Left ventricle myocardium superior (tissue), 1 donor: ENCODE measurements around the gene OR51T1. TPM values are rescaled to one million over a fixed set of nuclear protein-coding genes. Genes with fewer than 3 reads are reported as not detected.

Source experiments
- ATAC-seq: fragments of 200-7000 bp; cut with Tn5 transposase; one replicate; pipeline ENCODE4 v1.9.1; 2020; ENCODE audit warnings: mild to moderate bottlenecking, moderate library complexity
- DNase-seq: peaks from one replicate; pipeline ENCODE4 v3.0.0-alpha.2; 2020
- intact Hi-C: fragments of 100-400 bp; cut with micrococcal nuclease; formaldehyde crosslinking; loops from one replicate; pipeline ENCODE4 v1.11.0; 2022
- total RNA-seq: library from RNA; stranded (reverse); fragmentation: NEBNext Ultra II Directional; extraction: Animal tissue kit (Norgen Biotek cat#: 25700); gene quantifications from one replicate; pipeline ENCODE4 v1.2.1, GENCODE V29; 2021
- donor health status: DM: no; HTN: yes; CAD: no; lungs with severe emphysema.

The OR51T1 gene
- total RNA-seq, 1 donor from 2014 or later: not detected

DNA sequence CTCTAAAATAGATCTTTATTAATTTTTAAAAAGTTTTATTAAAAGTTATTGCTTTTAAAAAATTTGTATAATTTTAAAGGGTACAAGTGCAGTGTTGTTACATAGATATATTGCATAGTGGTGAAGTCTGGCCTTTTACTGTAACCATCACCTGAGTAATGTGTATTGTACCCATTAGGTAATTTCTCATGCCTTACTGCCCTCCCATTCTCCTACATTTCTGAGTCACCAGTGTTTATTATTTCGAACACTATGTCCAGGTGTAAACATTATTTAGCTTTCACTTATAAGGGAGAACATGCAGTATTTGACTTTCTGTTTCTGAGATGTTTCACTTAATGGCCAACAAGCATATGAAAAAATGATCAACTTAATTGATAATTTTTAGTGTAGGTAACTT is 40.1 kb downstream of the OR51T1 start:
- DNase-seq (no peak), ATAC-seq (no peak)
- intact Hi-C loops: no loop called here

GRCh38 chr11:4922304-4922703 is 40.6 kb downstream of the OR51T1 start:
- DNase-seq (no peak), ATAC-seq (no peak)
- intact Hi-C loops: no loop called here

- intact Hi-C loops: no loop called here
- DNase-seq (no peak), ATAC-seq (no peak)
Measured at GRCh38 chr11:4924239-4924638, 42.5 kb downstream of the OR51T1 start, which contains the start of gene OR51G1. TSS of gene OR51G1 (minus strand) at chr11:4924339. CDS start at chr11:4924339, 0 bp downstream.

GRCh38 chr11:4926608-4927007 is 44.9 kb downstream of the OR51T1 start:
- intact Hi-C loops: no loop called here
- no peak for DNase-seq
- no peak for ATAC-seq

Other genes with a start within 250 kb of the OR51T1 start
- not detected for gene OR51D1, start 244.4 kb upstream of the OR51T1 start, total RNA-seq
- 1.8 TPM for gene OR51E1, start 237.9 kb upstream of the OR51T1 start, total RNA-seq
- gene OR51E2, start 184.0 kb upstream of the OR51T1 start, total RNA-seq: not detected
- not detected for gene MMP26, start 177.1 kb upstream of the OR51T1 start, total RNA-seq
- gene OR51F1, start 112.0 kb upstream of the OR51T1 start, total RNA-seq: not detected
- not detected for gene OR52R1, start 77.5 kb upstream of the OR51T1 start, total RNA-seq
- not detected for gene OR51F2, start 60.6 kb upstream of the OR51T1 start, total RNA-seq
- not detected for gene OR51S1, start 32.7 kb upstream of the OR51T1 start, total RNA-seq
- not detected for gene OR51A7, start 21.9 kb downstream of the OR51T1 start, total RNA-seq
- not detected for gene OR51G2, start 37.5 kb downstream of the OR51T1 start, total RNA-seq
- gene OR51G1, start 42.4 kb downstream of the OR51T1 start, total RNA-seq: not detected
- gene OR51A4, start 65.7 kb downstream of the OR51T1 start, total RNA-seq: not detected
- not detected for gene OR51A2, start 73.8 kb downstream of the OR51T1 start, total RNA-seq
- gene OR51L1, start 113.0 kb downstream of the OR51T1 start, total RNA-seq: not detected
- not detected for gene OR52J3, start 164.6 kb downstream of the OR51T1 start, total RNA-seq
- gene OR52E2, start 177.7 kb downstream of the OR51T1 start, total RNA-seq: not detected
- gene OR52E1, start 187.7 kb downstream of the OR51T1 start, total RNA-seq: not detected